ENCODE results near the gene ZNF57.
A peak's percentile ranks its signal among the peaks of the same experiment; 100 is the strongest.
"Not testable (repeated sequence)": the region's sequence is repeated elsewhere in the genome, so short reads cannot be mapped to it uniquely, and the experiment has no call there.

The ZNF57 gene

DNA sequence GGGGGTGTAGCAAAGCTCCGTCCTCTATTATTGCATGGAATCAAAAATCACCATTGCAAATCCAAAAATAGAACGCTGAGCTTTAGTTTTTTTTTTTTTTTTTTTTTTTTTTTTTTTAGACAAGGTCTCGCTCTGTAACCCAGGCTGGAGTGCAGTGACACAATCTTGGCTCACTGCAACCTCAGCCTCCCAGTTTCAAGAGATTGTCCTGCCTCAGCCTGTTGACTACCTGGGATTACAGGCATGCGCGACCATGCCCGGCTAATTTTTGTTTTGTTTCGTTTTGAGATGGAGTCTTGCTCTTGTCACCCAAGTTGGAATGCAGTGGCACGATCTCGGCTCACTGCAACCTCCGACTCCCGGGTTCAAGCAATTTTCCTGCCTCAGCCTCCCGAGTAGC is 59.4 kb downstream of the ZNF57 start:
- no peak for DNase-seq

GRCh38 chr19:2962018-2962670 is 61.4 kb downstream of the ZNF57 start:
- peak; percentile 8 for DNase-seq

GRCh38 chr19:2963122-2963521 is 62.4 kb downstream of the ZNF57 start:
- DNase-seq = no peak

DNA sequence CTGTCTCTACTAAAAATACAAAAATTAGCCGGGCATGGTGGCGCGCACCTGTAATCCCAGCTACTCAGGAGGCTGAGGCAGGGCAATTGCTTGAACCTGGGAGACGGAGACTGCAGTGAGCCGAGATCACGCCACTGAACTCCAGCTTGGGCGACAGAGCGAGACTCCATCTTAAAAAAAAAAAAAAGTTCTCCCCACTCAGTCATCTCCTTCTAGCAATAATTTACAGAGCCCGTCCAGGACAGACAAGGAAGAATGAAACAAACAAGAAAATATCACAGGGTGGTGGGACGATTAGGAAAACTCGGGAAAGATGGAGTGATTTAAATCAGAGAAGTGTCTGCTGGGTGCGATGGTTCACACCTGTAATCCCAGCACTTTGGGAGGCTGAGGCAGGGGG is 62.9 kb downstream of the ZNF57 start:
- not testable (repeated sequence) for DNase-seq

DNA sequence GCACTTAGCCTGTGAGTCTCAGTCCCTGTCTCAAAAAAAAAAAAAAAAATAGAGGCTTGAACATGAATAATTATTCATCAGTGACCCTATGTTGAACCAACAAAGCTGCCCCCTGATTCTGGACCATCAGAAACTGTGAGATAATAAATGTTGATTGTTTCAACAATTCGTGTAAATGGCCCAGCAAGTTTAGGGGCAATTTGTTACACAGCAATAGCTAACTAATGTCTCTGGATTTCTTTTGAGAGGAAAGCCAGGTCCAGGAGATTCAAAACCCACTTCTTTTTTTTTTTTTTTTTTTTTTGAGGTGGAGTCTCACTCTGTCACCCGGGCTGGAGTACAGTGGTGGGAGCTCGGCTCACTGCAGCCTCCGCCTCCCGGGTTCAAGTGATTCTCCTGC is 64.1 kb downstream of the ZNF57 start:
- DNase-seq = no peak

GRCh38 chr19:2967972-2968371 is 67.2 kb downstream of the ZNF57 start:
- DNase-seq = no peak

Measured in NK-92 treated with Interleukin-12 subunit alpha and Interleukin-12 subunit beta, amount 100 ng/mL, for 24 hours (cell line).